K562 (cell line): ENCODE measurements around the gene PRKAA2. TPM values are rescaled to one million over a fixed set of nuclear protein-coding genes. Genes with fewer than 3 reads are reported as not detected.

Experiments used
- ATAC-seq: fragments of 200-7000 bp; cut with Tn5 transposase; 3 replicates; pipeline ENCODE4 v1.9.1; 2020; ENCODE audit warnings: moderate library complexity
- BruUV-seq: library from RNA; stranded (reverse); fragments of 400-500 nt; replicated peaks from 2 replicates; lab custom pipeline; 2021; lab: Mats Ljungman, UMichigan
- CTCF ChIA-PET: fragments of 300-600 bp; formaldehyde crosslinking; extraction: SDS; loops from one replicate; lab custom pipeline; 2021; ENCODE audit warnings: low intra/inter-chr PET ratio; lab: Yijun Ruan, JAX
- POLR2A ChIA-PET: fragments of 300-600, 350-650 bp; sonication (Branson Sonifier 250); formaldehyde crosslinking; extraction: SDS; loops from one replicate; lab custom pipeline; 2021; ENCODE audit warnings: antibody characterized with exemption, inconsistent platforms; lab: Yijun Ruan, JAX
- DNase-seq, 4 experiments: peaks; one replicate each; pipeline versions ENCODE4 v3.0.0 to v3.0.0-alpha.2; 2011 to 2018; ENCODE audit warnings: low spot score in 3 of 4, mixed read lengths in 3 of 4; ENCODE audit errors: extremely low read depth in 1 of 4
- FAIRE-seq: peaks from 2 replicates; lab custom pipeline; 2011; peaks lifted over from hg19 to GRCh38; lab: Jason Lieb, UNC
- H2AFZ ChIP-seq: 2 replicates; pipeline ENCODE4 v1.6.0; 2011; ENCODE audit warnings: low read depth, low read length, control low read depth, inconsistent platforms
- H3K27ac ChIP-seq: fragments of 200-600 bp; 3 replicates; pipeline ENCODE4 v1.8.0; 2011; ENCODE audit warnings: low read depth, mild to moderate bottlenecking, control low read depth, inconsistent platforms, low read length, moderate library complexity, mixed read lengths; ENCODE audit errors: extremely low read depth
- H3K27me3 ChIP-seq, 2 experiments: fragments of 300-600 bp in 1 of 2; 2 replicates in 1 of 2; 3 replicates in 1 of 2; pipeline versions ENCODE4 v1.6.0 to v1.8.0; 2011; ENCODE audit warnings: inconsistent platforms in 2 of 2, low read length in 2 of 2, mild to moderate bottlenecking in 1 of 2, mixed read lengths in 1 of 2, moderate library complexity in 1 of 2; ENCODE audit not compliant: control insufficient read depth in 2 of 2, insufficient read depth in 2 of 2
- H3K36me3 ChIP-seq: fragments of 300-600 bp; 3 replicates; pipeline ENCODE4 v1.8.0; 2011; ENCODE audit warnings: mild to moderate bottlenecking, low read length, inconsistent platforms; ENCODE audit not compliant: control insufficient read depth, insufficient read depth
- H3K4me1 ChIP-seq, 2 experiments: fragments of 200-600 bp in 1 of 2; replicated peaks in 1 of 2; 2 replicates in 1 of 2; 3 replicates in 1 of 2; pipeline versions ENCODE4 v1.5.1 to v1.8.0; 2011; ENCODE audit warnings: inconsistent platforms in 2 of 2, low read length in 2 of 2, mild to moderate bottlenecking in 1 of 2, mixed read lengths in 1 of 2, moderate library complexity in 1 of 2; ENCODE audit not compliant: control insufficient read depth in 2 of 2, insufficient read depth in 2 of 2
- H3K4me2 ChIP-seq: 2 replicates; pipeline ENCODE4 v1.6.1; 2011; ENCODE audit warnings: low read length, control low read depth, inconsistent platforms, mixed read lengths; ENCODE audit not compliant: insufficient read depth
- H3K4me3 ChIP-seq: fragments of 200-600 bp; sonication (generic), shearing (Covaris generic); 2 replicates; pipeline ENCODE4 v1.5.1; 2016; ENCODE audit warnings: control low read depth, inconsistent platforms
- H3K79me2 ChIP-seq: fragments of 200-600 bp; 3 replicates; pipeline ENCODE4 v1.8.0; 2011; ENCODE audit warnings: low read length, inconsistent platforms; ENCODE audit not compliant: control insufficient read depth, insufficient read depth
- H3K9ac ChIP-seq, 2 experiments: 2 replicates each; pipeline versions ENCODE4 v1.6.0 to v1.6.1; 2011; ENCODE audit warnings: low read depth in 2 of 2, low read length in 2 of 2, control low read depth in 1 of 2, inconsistent platforms in 1 of 2, mild to moderate bottlenecking in 1 of 2, mixed read lengths in 1 of 2; ENCODE audit not compliant: insufficient read depth in 1 of 2
- H3K9me1 ChIP-seq: one replicate; pipeline ENCODE4 v1.6.0; 2011; ENCODE audit warnings: inconsistent platforms, mild to moderate bottlenecking, low read length, moderate library complexity; ENCODE audit not compliant: control insufficient read depth, insufficient read depth
- H3K9me3 ChIP-seq: replicated peaks from 2 replicates; pipeline ENCODE4 v1.5.1; 2011; ENCODE audit warnings: low read depth, low read length, inconsistent platforms; ENCODE audit not compliant: control insufficient read depth, insufficient read depth
- H4K20me1 ChIP-seq: replicated peaks from 2 replicates; pipeline ENCODE4 v1.6.1; 2011; ENCODE audit warnings: low read length, inconsistent platforms, mixed read lengths; ENCODE audit not compliant: control insufficient read depth, insufficient read depth
- CCAR2 ChIP-seq: fragments of 200-400 bp; formaldehyde crosslinking; IDR thresholded peaks from 2 replicates; pipeline ENCODE4 v1.6.1; 2017; ENCODE audit warnings: mild to moderate bottlenecking, low read depth, low read length
- HMGN3 ChIP-seq: IDR thresholded peaks from 2 replicates; pipeline ENCODE4 v1.6.1; 2011; ENCODE audit warnings: borderline replicate concordance, low read depth, mild to moderate bottlenecking, mixed read lengths, low read length; ENCODE audit not compliant: insufficient read length; ENCODE audit errors: extremely low read depth
- IRF2 ChIP-seq: sonication (generic); formaldehyde crosslinking; IDR thresholded peaks from 2 replicates; pipeline ENCODE4 v1.8.1; 2022; ENCODE audit warnings: mild to moderate bottlenecking, missing genetic modification reagents
- KHSRP ChIP-seq: fragments of 450-650 bp; IDR thresholded peaks from 2 replicates; pipeline ENCODE4 v1.6.1; 2017
- KLF1 ChIP-seq: fragments of 450-650 bp; IDR thresholded peaks from 2 replicates; pipeline ENCODE4 v1.6.1; 2016; ENCODE audit warnings: missing genetic modification characterization, missing compliant biosample characterization
- NFIC ChIP-seq: fragments of 450-650 bp; IDR thresholded peaks from 2 replicates; pipeline ENCODE4 v1.6.1; 2017; ENCODE audit warnings: mild to moderate bottlenecking, inconsistent platforms
- PHF20 ChIP-seq: fragments of 450-650 bp; IDR thresholded peaks from 2 replicates; pipeline ENCODE4 v1.6.1; 2018; ENCODE audit not compliant: partially characterized antibody
- PTRF ChIP-seq: fragments of 450-650 bp; IDR thresholded peaks from 2 replicates; pipeline ENCODE4 v1.6.1; 2016; ENCODE audit warnings: mild to moderate bottlenecking, missing genetic modification characterization, missing compliant biosample characterization
- RBM25 ChIP-seq: fragments of 200-400 bp; formaldehyde crosslinking; IDR thresholded peaks from 2 replicates; pipeline ENCODE4 v1.6.1; 2018; ENCODE audit warnings: low read length, low read depth, moderate library complexity; ENCODE audit not compliant: severe bottlenecking
- TRIM24 ChIP-seq, 2 experiments: fragments of 450-650 bp; IDR thresholded peaks; 2 replicates each; pipeline ENCODE4 v1.6.1; 2016
- ZNF140 ChIP-seq: fragments of 250-450 bp; sonication (Bioruptor Pico); IDR thresholded peaks from 2 replicates; pipeline ENCODE4 v1.8.0; 2021; ENCODE audit warnings: moderate library complexity, mild to moderate bottlenecking, inconsistent platforms
- ZNF384 ChIP-seq: IDR thresholded peaks from 2 replicates; pipeline ENCODE4 v1.6.1; 2012; ENCODE audit warnings: low read depth, low read length, improper control_type of control experiment
- ZNF586 ChIP-seq: fragments of 450-650 bp; formaldehyde crosslinking; conservative IDR thresholded peaks from 2 replicates; pipeline ENCODE4 v1.4.0; 2020; ENCODE audit warnings: mild to moderate bottlenecking, moderate library complexity
- ZNF766 ChIP-seq: fragments of 200-800 bp; sonication (Bioruptor generic); conservative IDR thresholded peaks from 2 replicates; pipeline ENCODE4 v1.6.1; 2016; ENCODE audit warnings: missing genetic modification characterization, missing compliant biosample characterization
- WGBS: fragments of 100-300 bp; shearing (Covaris generic); methylation state at CpG from one replicate; pipeline ENCODE4 v1.1.6; 2016; ENCODE audit warnings: low coverage, mixed read lengths; ENCODE audit not compliant: insufficient coverage; ENCODE audit errors: missing lambda C conversion rate; 5-methylcytosine and 5-hydroxymethylcytosine counted together
- in situ Hi-C: fragments of 300-500 bp; cut with MboI; formaldehyde crosslinking; loops from 4 replicates; pipeline ENCODE4 v1.15.0; 2018; ENCODE audit warnings: inconsistent platforms, mixed read lengths
- intact Hi-C: fragments of 100-400 bp; cut with micrococcal nuclease; formaldehyde crosslinking; loops from 2 replicates; pipeline ENCODE4 v1.14.2; 2022
- polyA plus RNA-seq, 8 experiments: library from polyadenylated mRNA; depleted of rRNA in 4 of 8; stranded (reverse) in 5 of 8; unstranded in 3 of 8; fragments of >200 nt; fragmentation: Nextera tagmentation in 2 of 8; fragmentation: Illumina TruSeq in 1 of 8; extraction: Ambion mirVana in 2 of 8; extraction: Trizol in 1 of 8; gene quantifications; 2 replicates each; pipeline versions ENCODE4 v1.2.1 to v1.2.3, GENCODE V29; 2011 to 2014; ENCODE audit warnings: inconsistent platforms in 1 of 8, missing spikeins in 1 of 8
- total RNA-seq, 7 experiments: library from RNA; depleted of rRNA in 6 of 7; stranded (reverse); fragments of >200 nt in 6 of 7; fragmentation: Illumina TruSeq in 2 of 7; extraction: Trizol in 2 of 7; gene quantifications; 2 replicates each; pipeline versions ENCODE4 v1.2.1 to v1.2.3, GENCODE V29; 2011 to 2021; ENCODE audit warnings: low replicate concordance in 1 of 7
- TF ChIP-seq, protein P1 (sequence below): fragments of 250-450 bp; sonication (Bioruptor Pico); IDR thresholded peaks from 2 replicates; pipeline ENCODE4 v1.5.0; 2021
- TF ChIP-seq, protein P2 (sequence below), 3 experiments: fragments of 200-800 bp in 1 of 3; sonication (Bioruptor generic) in 1 of 3; sonication (generic) in 1 of 3; formaldehyde crosslinking in 1 of 3; IDR thresholded peaks; 2 replicates each; pipeline versions ENCODE4 v1.6.1 to v1.8.0; 2016 to 2022; ENCODE audit warnings: mild to moderate bottlenecking in 2 of 3, missing compliant biosample characterization in 2 of 3, missing genetic modification characterization in 2 of 3, missing genetic modification reagents in 1 of 3
- TF ChIP-seq, protein P3 (sequence below): fragments of 250-450 bp; sonication (Bioruptor Pico); IDR thresholded peaks from 2 replicates; pipeline ENCODE4 v1.9.0; 2021; ENCODE audit warnings: mild to moderate bottlenecking, inconsistent platforms
- TF ChIP-seq, protein P4 (sequence below), 3 experiments: IDR thresholded peaks in 2 of 3; conservative IDR thresholded peaks in 1 of 3; 2 replicates each; pipeline ENCODE4 v1.5.1; 2011 to 2012; ENCODE audit warnings: low read length in 3 of 3, mild to moderate bottlenecking in 3 of 3, control low read depth in 2 of 3, improper control_type of control experiment in 1 of 3, inconsistent platforms in 1 of 3, low read depth in 1 of 3, mixed read lengths in 1 of 3, moderate library complexity in 1 of 3; ENCODE audit not compliant: insufficient read depth in 2 of 3

Gene PRKAA2
- total and polyA plus RNA-seq, 9 of the 15 experiments (the other 6 are each of a cell fraction or from before 2014, with no cell fraction given), result 0.01 TPM; not detected in 8

DNA sequence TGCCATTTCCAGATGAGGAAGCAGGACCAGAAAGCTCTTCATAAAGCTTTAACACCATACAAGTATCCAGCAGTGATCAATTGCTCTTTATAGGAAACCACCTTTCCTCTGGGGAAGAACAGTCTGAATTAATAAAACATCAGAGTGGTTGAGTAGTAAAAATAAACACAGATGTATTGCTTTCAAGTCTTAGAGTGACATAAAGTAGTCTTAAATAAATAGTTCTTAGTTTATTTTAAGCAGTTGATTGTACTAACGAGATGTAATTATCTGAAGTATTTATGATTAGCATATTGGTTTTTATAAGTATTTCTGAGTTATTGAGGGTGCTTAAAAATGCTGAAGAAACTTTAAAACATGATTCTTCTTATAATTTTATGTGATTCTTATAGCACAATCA is 67.0 kb downstream of the PRKAA2 start:
- H3K36me3 ChIP-seq, result no peaks in the 10 kb centered on the region
- H4K20me1 ChIP-seq, result no peaks in the 10 kb centered on the region
- ATAC-seq (no peak), DNase-seq (no peak), FAIRE-seq (no peak)
- ChIA-PET CTCF (no interaction called here), POLR2A (interaction anchor here (0.7 kb wide), 1 partner anchor 20 kb away, joined by 3 read pairs; no protein-coding TSS in a partner anchor)
- H3K4me2 ChIP-seq, result no peak overlapping the region
- in situ Hi-C loops (no loop called here), intact Hi-C loops (no loop called here)
- no peak overlapping the region for H3K27ac ChIP-seq
- H3K9me3 ChIP-seq, result no peaks in the 10 kb centered on the region
- no peak overlapping the region for H3K4me3 ChIP-seq
- H3K79me2 ChIP-seq, result no peaks in the 10 kb centered on the region
- WGBS, result 0% methylated on average over 1 of the region's 1 CpG
- H2AFZ ChIP-seq, result no peak overlapping the region
- no peaks in the 10 kb centered on the region for H3K9me1 ChIP-seq
- BruUV-seq, result no TSS peak
- H3K9ac ChIP-seq, result no peak overlapping the region
- no peaks in the 10 kb centered on the region for H3K27me3 ChIP-seq
- no peaks in the 10 kb centered on the region for H3K4me1 ChIP-seq
- TF ChIP-seq, protein P1, sequence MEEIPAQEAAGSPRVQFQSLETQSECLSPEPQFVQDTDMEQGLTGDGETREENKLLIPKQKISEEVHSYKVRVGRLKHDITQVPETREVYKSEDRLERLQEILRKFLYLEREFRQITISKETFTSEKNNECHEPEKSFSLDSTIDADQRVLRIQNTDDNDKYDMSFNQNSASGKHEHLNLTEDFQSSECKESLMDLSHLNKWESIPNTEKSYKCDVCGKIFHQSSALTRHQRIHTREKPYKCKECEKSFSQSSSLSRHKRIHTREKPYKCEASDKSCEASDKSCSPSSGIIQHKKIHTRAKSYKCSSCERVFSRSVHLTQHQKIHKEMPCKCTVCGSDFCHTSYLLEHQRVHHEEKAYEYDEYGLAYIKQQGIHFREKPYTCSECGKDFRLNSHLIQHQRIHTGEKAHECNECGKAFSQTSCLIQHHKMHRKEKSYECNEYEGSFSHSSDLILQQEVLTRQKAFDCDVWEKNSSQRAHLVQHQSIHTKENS (CRISPR knock-in tag), result no peak
- TF ChIP-seq, protein P2, sequence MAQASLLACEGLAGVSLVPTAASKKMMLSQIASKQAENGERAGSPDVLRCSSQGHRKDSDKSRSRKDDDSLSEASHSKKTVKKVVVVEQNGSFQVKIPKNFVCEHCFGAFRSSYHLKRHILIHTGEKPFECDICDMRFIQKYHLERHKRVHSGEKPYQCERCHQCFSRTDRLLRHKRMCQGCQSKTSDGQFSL (CRISPR knock-in tag; IDR thresholded peaks at IDR 0.05), result no peak
- TF ChIP-seq, protein P2 (tag; IDR thresholded peaks at IDR 0.05), result no peak
- no peak for TF ChIP-seq PHF20
- TF ChIP-seq ZNF586 (CRISPR knock-in tag), result no peak
- TF ChIP-seq ZNF766, result no peak
- no peak for TF ChIP-seq HMGN3
- no peak for TF ChIP-seq RBM25
- TF ChIP-seq ZNF140 (CRISPR knock-in tag), result no peak
- TF ChIP-seq KLF1 (tag), result no peak
- TF ChIP-seq, protein P3, sequence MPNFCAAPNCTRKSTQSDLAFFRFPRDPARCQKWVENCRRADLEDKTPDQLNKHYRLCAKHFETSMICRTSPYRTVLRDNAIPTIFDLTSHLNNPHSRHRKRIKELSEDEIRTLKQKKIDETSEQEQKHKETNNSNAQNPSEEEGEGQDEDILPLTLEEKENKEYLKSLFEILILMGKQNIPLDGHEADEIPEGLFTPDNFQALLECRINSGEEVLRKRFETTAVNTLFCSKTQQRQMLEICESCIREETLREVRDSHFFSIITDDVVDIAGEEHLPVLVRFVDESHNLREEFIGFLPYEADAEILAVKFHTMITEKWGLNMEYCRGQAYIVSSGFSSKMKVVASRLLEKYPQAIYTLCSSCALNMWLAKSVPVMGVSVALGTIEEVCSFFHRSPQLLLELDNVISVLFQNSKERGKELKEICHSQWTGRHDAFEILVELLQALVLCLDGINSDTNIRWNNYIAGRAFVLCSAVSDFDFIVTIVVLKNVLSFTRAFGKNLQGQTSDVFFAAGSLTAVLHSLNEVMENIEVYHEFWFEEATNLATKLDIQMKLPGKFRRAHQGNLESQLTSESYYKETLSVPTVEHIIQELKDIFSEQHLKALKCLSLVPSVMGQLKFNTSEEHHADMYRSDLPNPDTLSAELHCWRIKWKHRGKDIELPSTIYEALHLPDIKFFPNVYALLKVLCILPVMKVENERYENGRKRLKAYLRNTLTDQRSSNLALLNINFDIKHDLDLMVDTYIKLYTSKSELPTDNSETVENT, result no peak
- TF ChIP-seq IRF2 (CRISPR knock-in tag), result no peak
- TF ChIP-seq CCAR2, result no peak
- TF ChIP-seq KHSRP, result no peak
- TF ChIP-seq TRIM24 (IDR thresholded peaks at IDR 0.05), result no peak
- TF ChIP-seq NFIC, result no peak
- TF ChIP-seq, protein P4, sequence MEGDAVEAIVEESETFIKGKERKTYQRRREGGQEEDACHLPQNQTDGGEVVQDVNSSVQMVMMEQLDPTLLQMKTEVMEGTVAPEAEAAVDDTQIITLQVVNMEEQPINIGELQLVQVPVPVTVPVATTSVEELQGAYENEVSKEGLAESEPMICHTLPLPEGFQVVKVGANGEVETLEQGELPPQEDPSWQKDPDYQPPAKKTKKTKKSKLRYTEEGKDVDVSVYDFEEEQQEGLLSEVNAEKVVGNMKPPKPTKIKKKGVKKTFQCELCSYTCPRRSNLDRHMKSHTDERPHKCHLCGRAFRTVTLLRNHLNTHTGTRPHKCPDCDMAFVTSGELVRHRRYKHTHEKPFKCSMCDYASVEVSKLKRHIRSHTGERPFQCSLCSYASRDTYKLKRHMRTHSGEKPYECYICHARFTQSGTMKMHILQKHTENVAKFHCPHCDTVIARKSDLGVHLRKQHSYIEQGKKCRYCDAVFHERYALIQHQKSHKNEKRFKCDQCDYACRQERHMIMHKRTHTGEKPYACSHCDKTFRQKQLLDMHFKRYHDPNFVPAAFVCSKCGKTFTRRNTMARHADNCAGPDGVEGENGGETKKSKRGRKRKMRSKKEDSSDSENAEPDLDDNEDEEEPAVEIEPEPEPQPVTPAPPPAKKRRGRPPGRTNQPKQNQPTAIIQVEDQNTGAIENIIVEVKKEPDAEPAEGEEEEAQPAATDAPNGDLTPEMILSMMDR (IDR thresholded peaks at IDR 0.05 in 2 of 3, conservative IDR thresholded peaks at IDR 0.05 in 1 of 3; ENCODE audit: insufficient read depth in 2 of 3, low read depth in 1 of 3, low read length in 3 of 3), result no peak
- no peak for TF ChIP-seq PTRF
- no peak for TF ChIP-seq ZNF384
